Fibroblast of lung (primary cell): ENCODE measurements around the gene CHSY1.

ENCODE experiments used
- CTCF ChIP-seq, 2 donors: IDR thresholded peaks in 1 of 2; conservative IDR thresholded peaks in 1 of 2; 1 replicate in 1 of 2; 2 replicates in 1 of 2; pipeline ENCODE4 v1.5.1; 2011 to 2012; ENCODE audit warnings: low read length in 2 of 2, control low read depth in 1 of 2, inconsistent platforms in 1 of 2, low read depth in 1 of 2, mild to moderate bottlenecking in 1 of 2
- EZH2 ChIP-seq: IDR thresholded peaks from 2 replicates; pipeline ENCODE4 v1.5.1; 2012; ENCODE audit warnings: low read length, control low read depth, mild to moderate bottlenecking; ENCODE audit errors: missing control alignments

- TF ChIP-seq CTCF (conservative IDR thresholded peaks at IDR 0.05 in 1 of 2, IDR thresholded peaks at IDR 0.05 in 1 of 2; ENCODE audit: low read depth in 1 of 2, low read length in 2 of 2) (no peak), EZH2 (no peak)
Measured at GRCh38 chr15:101129851-101130380, 121.9 kb downstream of the CHSY1 start.
